CD4-positive, alpha-beta memory T cell (primary cell): ENCODE data around the gene DAZAP2. TPM values are rescaled to one million over a fixed set of nuclear protein-coding genes. Genes with fewer than 3 reads are reported as not detected.

ENCODE experiments used
- CTCF ChIA-PET: fragments of 350-600 bp; sonication (Branson Sonifier 250); formaldehyde crosslinking; loops from one replicate; lab custom pipeline; 2021; ENCODE audit warnings: inconsistent platforms; ENCODE audit not compliant: partially characterized antibody; lab: Charles Lee
- POLR2A ChIA-PET: fragments of 350-600 bp; sonication (Branson Sonifier 250); formaldehyde crosslinking; loops from one replicate; lab custom pipeline; 2021; ENCODE audit not compliant: partially characterized antibody; lab: Charles Lee
- DNase-seq, 5 donors: peaks; one replicate each; pipeline versions ENCODE4 v3.0.0 to v3.0.0-alpha.2; 2020 to 2022; ENCODE audit warnings: mixed read lengths in 1 of 5
- H3K27ac ChIP-seq: one replicate; pipeline ENCODE4 v1.7.0; 2013; ENCODE audit warnings: low read depth, low read length
- H3K27me3 ChIP-seq: 2 replicates; pipeline ENCODE4 v1.7.0; 2013; ENCODE audit warnings: mild to moderate bottlenecking, low read length, moderate library complexity; ENCODE audit not compliant: insufficient read depth
- H3K36me3 ChIP-seq: 2 replicates; pipeline ENCODE4 v1.7.0; 2013; ENCODE audit warnings: mild to moderate bottlenecking, low read length, moderate library complexity; ENCODE audit not compliant: insufficient read depth
- H3K4me1 ChIP-seq: 2 replicates; pipeline ENCODE4 v1.7.0; 2013; ENCODE audit warnings: mild to moderate bottlenecking, low read length, moderate library complexity; ENCODE audit not compliant: insufficient read depth
- H3K4me3 ChIP-seq, 2 donors: one replicate each; pipeline ENCODE4 v1.7.0; 2013; ENCODE audit warnings: low read length in 2 of 2, mild to moderate bottlenecking in 1 of 2
- H3K9me3 ChIP-seq, 2 donors: one replicate each; pipeline ENCODE4 v1.7.0; 2013; ENCODE audit warnings: low read length in 2 of 2, control low read depth in 1 of 2; ENCODE audit not compliant: control insufficient read depth in 1 of 2
- H3K27ac Mint-ChIP-seq, 7 donors: one replicate each; pipeline ENCODE4 v1.8.0; 2020 to 2021; ENCODE audit warnings: mixed read lengths in 7 of 7, mild to moderate bottlenecking in 6 of 7, inconsistent platforms in 3 of 7, moderate library complexity in 3 of 7
- H3K27me3 Mint-ChIP-seq, 2 donors: one replicate each; pipeline ENCODE4 v1.8.0; 2020 to 2021; ENCODE audit warnings: mixed read lengths in 2 of 2
- H3K36me3 Mint-ChIP-seq, 2 donors: one replicate each; pipeline ENCODE4 v1.8.0; 2020 to 2021; ENCODE audit warnings: mixed read lengths in 2 of 2, inconsistent platforms in 1 of 2, mild to moderate bottlenecking in 1 of 2
- H3K4me1 Mint-ChIP-seq, 4 donors: one replicate each; pipeline ENCODE4 v1.8.0; 2020 to 2021; ENCODE audit warnings: mixed read lengths in 4 of 4, mild to moderate bottlenecking in 1 of 4
- H3K4me3 Mint-ChIP-seq, 8 donors: one replicate each; pipeline ENCODE4 v1.8.0; 2020 to 2021; ENCODE audit warnings: mixed read lengths in 8 of 8, mild to moderate bottlenecking in 7 of 8, moderate library complexity in 6 of 8, inconsistent platforms in 3 of 8
- H3K9me3 Mint-ChIP-seq, 8 donors: one replicate each; pipeline ENCODE4 v1.8.0; 2020 to 2021; ENCODE audit warnings: mixed read lengths in 8 of 8, mild to moderate bottlenecking in 5 of 8, inconsistent platforms in 3 of 8, moderate library complexity in 1 of 8
- intact Hi-C: fragments of 100-400 bp; cut with micrococcal nuclease; formaldehyde crosslinking; loops from one replicate; pipeline ENCODE4 v1.15.1; 2023
- polyA plus RNA-seq, 2 donors: library from polyadenylated mRNA; unstranded; fragments of 300-500 nt; fragmentation: Illumina TruSeq; gene quantifications; one replicate each; pipeline ENCODE4 v1.2.3, GENCODE V29; 2021
- total RNA-seq, 2 experiments: library from RNA; stranded (reverse); gene quantifications; one replicate each; pipeline ENCODE4 v1.2.3, GENCODE V29; 2021

DAZAP2 gene
- total and polyA plus RNA-seq, 4 experiments from 2014 or later = 275 to 2,333 (median 804) TPM

GRCh38 chr12:51196547-51196946 lies 42.1 kb upstream of the DAZAP2 start:
- no peak for DNase-seq
- intact Hi-C loops = no loop called here
- ChIA-PET CTCF (no interaction called here), POLR2A (no interaction called here)
- Histone ChIP-seq H3K36me3 (peaks cover 4% of the 10 kb centered on the region), H3K27me3 (no peaks in the 10 kb centered on the region), H3K4me3 (no peak overlapping the region), H3K27ac (no peak overlapping the region), H3K4me1 (peaks cover 6% of the 10 kb centered on the region), H3K9me3 (no peaks in the 10 kb centered on the region)
- Mint-ChIP-seq H3K4me3 (no peak overlapping the region), H3K4me1 (peaks cover 0 to 8% (median 2%) of the 10 kb centered on the region in 4 donors), H3K27ac (peak overlapping the region in 1 of 7 donors; percentile 29), H3K9me3 (no peaks in the 10 kb centered on the region), H3K36me3 (peaks cover 16 to 17% of the 10 kb centered on the region in 2 donors), H3K27me3 (no peaks in the 10 kb centered on the region)

- Mint-ChIP-seq H3K27ac (no peak overlapping the region), H3K9me3 (no peaks in the 10 kb centered on the region), H3K4me1 (peaks cover 2 to 18% (median 9%) of the 10 kb centered on the region in 4 donors), H3K36me3 (peaks cover 8 to 9% of the 10 kb centered on the region in 2 donors), H3K27me3 (no peaks in the 10 kb centered on the region), H3K4me3 (no peak overlapping the region)
- POLR2A ChIA-PET = interaction anchor here (1.0 kb wide), 2 partner anchors 26 to 41 kb away, joined by 3 read pairs; partner anchors contain the start of genes DAZAP2 and TFCP2
- Histone ChIP-seq H3K4me3 (no peak overlapping the region), H3K27me3 (no peaks in the 10 kb centered on the region), H3K4me1 (peaks cover 20% of the 10 kb centered on the region), H3K36me3 (no peaks in the 10 kb centered on the region), H3K9me3 (no peaks in the 10 kb centered on the region), H3K27ac (no peak overlapping the region)
- DNase-seq = no peak
- CTCF ChIA-PET = no interaction called here
- intact Hi-C loops = no loop called here
These were observed 40.7 kb upstream of the DAZAP2 start for GRCh38 chr12:51197736-51198567.

GRCh38 chr12:51198568-51199365 lies 39.9 kb upstream of the DAZAP2 start:
- Histone ChIP-seq H3K4me3 (no peak overlapping the region), H3K27me3 (no peaks in the 10 kb centered on the region), H3K4me1 (peaks cover 28% of the 10 kb centered on the region), H3K27ac (no peak overlapping the region), H3K36me3 (no peaks in the 10 kb centered on the region), H3K9me3 (no peaks in the 10 kb centered on the region)
- H3K4me3 Mint-ChIP-seq = no peak overlapping the region
- ChIA-PET CTCF (no interaction called here), POLR2A (interaction anchor here (1.0 kb wide), 1 partner anchor 27 kb away, joined by 3 read pairs; the partner anchor contains the start of gene TFCP2)
- no peaks in the 10 kb centered on the region for H3K27me3 Mint-ChIP-seq
- no peaks in the 10 kb centered on the region for H3K9me3 Mint-ChIP-seq
- H3K27ac Mint-ChIP-seq = peak overlapping the region in 2 of 7 donors; percentile 17
- DNase-seq = no peak
- intact Hi-C loops = no loop called here
- H3K36me3 Mint-ChIP-seq = peaks cover 7 to 8% of the 10 kb centered on the region in 2 donors
- H3K4me1 Mint-ChIP-seq = peaks cover 9 to 27% (median 17%) of the 10 kb centered on the region in 4 donors

GRCh38 chr12:51199366-51199945 lies 39.2 kb upstream of the DAZAP2 start:
- POLR2A ChIA-PET = interaction anchor here (1.0 kb wide), 1 partner anchor 27 kb away, joined by 3 read pairs; the partner anchor contains the start of gene TFCP2
- H3K4me1 ChIP-seq = peaks cover 28% of the 10 kb centered on the region
- H3K27ac Mint-ChIP-seq = peak overlapping the region in 3 of 7 donors; percentile 17 to 60 (median 32)

GRCh38 chr12:51200156-51200555 lies 38.5 kb upstream of the DAZAP2 start:
- peaks cover 28% of the 10 kb centered on the region for H3K4me1 ChIP-seq
- H3K9me3 ChIP-seq = no peaks in the 10 kb centered on the region
- H3K36me3 ChIP-seq = no peaks in the 10 kb centered on the region
- H3K27ac Mint-ChIP-seq = peak overlapping the region in 3 of 7 donors; percentile 43 to 65 (median 60)
- H3K27ac ChIP-seq = no peak overlapping the region
- peaks cover 10 to 32% (median 17%) of the 10 kb centered on the region in 4 donors for H3K4me1 Mint-ChIP-seq
- ChIA-PET POLR2A (no interaction called here), CTCF (no interaction called here)
- H3K27me3 ChIP-seq = no peaks in the 10 kb centered on the region
- peaks cover 6 to 7% of the 10 kb centered on the region in 2 donors for H3K36me3 Mint-ChIP-seq
- intact Hi-C loops = no loop called here
- no peaks in the 10 kb centered on the region for H3K27me3 Mint-ChIP-seq
- no peak overlapping the region for H3K4me3 ChIP-seq
- no peaks in the 10 kb centered on the region for H3K9me3 Mint-ChIP-seq
- DNase-seq = no peak
- no peak overlapping the region for H3K4me3 Mint-ChIP-seq

More at GRCh38 chr12:51199366-51199945, 39.2 kb upstream of the DAZAP2 start:
- Mint-ChIP-seq H3K27me3 (no peaks in the 10 kb centered on the region), H3K4me1 (peaks cover 10 to 31% (median 17%) of the 10 kb centered on the region in 4 donors), H3K4me3 (no peak overlapping the region), H3K36me3 (peaks cover 7 to 8% of the 10 kb centered on the region in 2 donors), H3K9me3 (no peaks in the 10 kb centered on the region)
- CTCF ChIA-PET = no interaction called here
- no peak for DNase-seq
- H3K27me3 ChIP-seq = no peaks in the 10 kb centered on the region
- H3K4me3 ChIP-seq = no peak overlapping the region
- H3K27ac ChIP-seq = no peak overlapping the region
- intact Hi-C loops = no loop called here
- H3K9me3 ChIP-seq = no peaks in the 10 kb centered on the region
- H3K36me3 ChIP-seq = no peaks in the 10 kb centered on the region

GRCh38 chr12:51200806-51201205 lies 37.8 kb upstream of the DAZAP2 start:
- Mint-ChIP-seq H3K9me3 (no peaks in the 10 kb centered on the region), H3K4me1 (peaks cover 10 to 36% (median 17%) of the 10 kb centered on the region in 4 donors), H3K36me3 (peaks cover 5 to 7% of the 10 kb centered on the region in 2 donors), H3K27me3 (no peaks in the 10 kb centered on the region), H3K4me3 (peak overlapping the region in 2 of 8 donors; percentile 7 to 14), H3K27ac (peak overlapping the region in 6 of 7 donors; percentile 7 to 88 (median 66))
- H3K36me3 ChIP-seq = no peaks in the 10 kb centered on the region
- no peak overlapping the region for H3K4me3 ChIP-seq
- no peak overlapping the region for H3K27ac ChIP-seq
- CTCF ChIA-PET = no interaction called here
- no peaks in the 10 kb centered on the region for H3K9me3 ChIP-seq
- intact Hi-C loops = no loop called here
- peaks cover 28% of the 10 kb centered on the region for H3K4me1 ChIP-seq
- POLR2A ChIA-PET = interaction anchor here (0.6 kb wide), 1 partner anchor 39 kb away, joined by 3 read pairs; no protein-coding TSS in a partner anchor
- H3K27me3 ChIP-seq = no peaks in the 10 kb centered on the region
- no peak for DNase-seq
